Pons (tissue), 1 donor: Measurements from ENCODE around the gene PCDHA8.
A peak's percentile ranks its signal among the peaks of the same experiment; 100 is the strongest.
"Not testable (repeated sequence)": the region's sequence is repeated elsewhere in the genome, so short reads cannot be mapped to it uniquely, and the experiment has no call there.

ENCODE experiments used
- DNase-seq: peaks from one replicate; pipeline ENCODE4 v3.0.0-alpha.2; 2016; ENCODE audit warnings: low spot score

PCDHA8 gene

GRCh38 chr5:140869555-140869886 is 28.5 kb downstream of the PCDHA8 start:
- DNase-seq: peak; percentile 42

- DNase-seq: no peak
Measured at GRCh38 chr5:140870221-140871201, 29.5 kb downstream of the PCDHA8 start.

- DNase-seq: peak; percentile 9
Measured at GRCh38 chr5:140875085-140876065, 34.4 kb downstream of the PCDHA8 start, which contains the start of gene PCDHA12. PCDHA12 (plus strand) TSS chr5:140875308; CDS start chr5:140875473, 165 bp downstream.

GRCh38 chr5:140876541-140877261 is 35.7 kb downstream of the PCDHA8 start:
- DNase-seq: not testable (repeated sequence)

GRCh38 chr5:140877262-140877581 is 36.2 kb downstream of the PCDHA8 start:
- no peak for DNase-seq

- peak; percentile 26 for DNase-seq
Measured at GRCh38 chr5:140881889-140882590, 41.1 kb downstream of the PCDHA8 start, which contains the start of gene PCDHA13. PCDHA13 (plus strand) TSS chr5:140882124; CDS start chr5:140882269, 145 bp downstream.

DNA sequence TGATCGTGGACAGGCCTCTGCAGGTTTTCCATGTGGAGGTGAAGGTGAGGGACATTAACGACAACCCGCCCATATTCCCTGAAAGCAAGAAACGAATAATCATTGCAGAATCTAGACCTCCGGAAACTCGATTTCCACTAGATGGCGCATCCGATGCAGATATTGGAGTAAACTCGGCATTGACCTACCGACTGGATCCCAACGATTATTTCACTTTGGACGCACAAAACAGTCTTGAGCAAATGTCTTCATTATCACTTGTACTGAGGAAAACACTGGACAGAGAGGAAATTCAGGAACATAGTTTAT is 41.6 kb downstream of the PCDHA8 start:
- peak; percentile 31 for DNase-seq

DNA sequence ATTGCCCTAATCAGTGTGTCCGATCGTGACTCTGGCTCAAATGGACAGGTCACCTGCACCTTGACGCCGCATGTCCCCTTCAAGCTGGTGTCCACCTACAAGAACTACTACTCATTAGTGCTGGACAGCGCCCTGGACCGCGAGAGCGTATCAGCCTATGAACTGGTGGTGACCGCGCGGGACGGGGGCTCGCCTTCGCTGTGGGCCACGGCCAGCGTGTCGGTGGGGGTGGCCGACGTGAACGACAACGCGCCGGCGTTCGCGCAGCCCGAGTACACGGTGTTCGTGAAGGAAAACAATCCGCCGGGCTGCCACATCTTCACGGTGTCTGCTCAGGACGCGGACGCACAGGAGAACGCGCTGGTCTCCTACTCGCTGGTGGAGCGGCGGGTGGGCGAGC is 42.4 kb downstream of the PCDHA8 start:
- DNase-seq: no peak

- DNase-seq: no peak
Measured at GRCh38 chr5:140883927-140884697, 43.1 kb downstream of the PCDHA8 start.
